Tibial nerve (tissue), 4 donors: ENCODE results near the gene ADGRL3. TPM values are rescaled to one million over a fixed set of nuclear protein-coding genes. Genes with fewer than 3 reads are reported as not detected.

Experiments used
- DNase-seq, 2 donors: peaks; one replicate each; pipeline ENCODE4 v3.0.0-alpha.2; 2019; ENCODE audit warnings: low spot score in 2 of 2
- H3K27ac ChIP-seq, 4 donors: fragments of 200-600 bp; sonication (generic) in 3 of 4; one replicate each; pipeline ENCODE4 v1.5.1; 2017 to 2019; ENCODE audit warnings: mild to moderate bottlenecking in 1 of 4
- H3K27me3 ChIP-seq, 2 donors: fragments of 200-600 bp; sonication (generic) in 1 of 2; one replicate each; pipeline versions ENCODE4 v1.5.1 to v1.6.0; 2017 to 2019
- H3K36me3 ChIP-seq, 3 donors: fragments of 200-600 bp; sonication (generic); one replicate each; pipeline ENCODE4 v1.5.1; 2018 to 2019
- H3K4me1 ChIP-seq, 4 donors: fragments of 200-600 bp; sonication (generic) in 3 of 4; one replicate each; pipeline ENCODE4 v1.5.1; 2017 to 2019
- H3K4me3 ChIP-seq, 4 donors: fragments of 200-600 bp; sonication (generic) in 3 of 4; one replicate each; pipeline ENCODE4 v1.5.1; 2017 to 2019; ENCODE audit warnings: mild to moderate bottlenecking in 1 of 4, moderate library complexity in 1 of 4
- H3K9me3 ChIP-seq, 4 donors: fragments of 200-600 bp; sonication (generic) in 3 of 4; one replicate each; pipeline ENCODE4 v1.5.1; 2017 to 2019
- EP300 ChIP-seq, 2 donors: sonication (generic); formaldehyde crosslinking; IDR thresholded peaks; one replicate each; pipeline ENCODE4 v1.6.1; 2017; ENCODE audit warnings: antibody characterized with exemption in 2 of 2, mild to moderate bottlenecking in 1 of 2
- POLR2A ChIP-seq, 2 donors: fragments of 450-650 bp; IDR thresholded peaks; one replicate each; pipeline ENCODE4 v1.6.1; 2017; ENCODE audit warnings: antibody characterized with exemption in 2 of 2, mild to moderate bottlenecking in 2 of 2, moderate library complexity in 2 of 2
- WGBS, 2 donors: methylation state at CpG; one replicate each; pipeline ENCODE4 v1.1.5; 2018; 5-methylcytosine and 5-hydroxymethylcytosine counted together
- total RNA-seq, 4 donors: library from RNA; depleted of rRNA; stranded (reverse); fragments of >200 nt; gene quantifications; one replicate each; pipeline ENCODE4 v1.1.0, GENCODE V29; 2016
- TF ChIP-seq, protein P1 (sequence below), 5 experiments: fragments of 200-600 bp in 3 of 5; fragments of 450-650 bp in 2 of 5; sonication (generic) in 3 of 5; IDR thresholded peaks; one replicate each; pipeline ENCODE4 v1.5.1; 2016 to 2019; ENCODE audit warnings: antibody characterized with exemption in 5 of 5, mild to moderate bottlenecking in 3 of 5, moderate library complexity in 2 of 5

ADGRL3 gene
- total RNA-seq, 4 donors from 2014 or later = 20.1 to 51.3 (median 28.2) TPM

DNA sequence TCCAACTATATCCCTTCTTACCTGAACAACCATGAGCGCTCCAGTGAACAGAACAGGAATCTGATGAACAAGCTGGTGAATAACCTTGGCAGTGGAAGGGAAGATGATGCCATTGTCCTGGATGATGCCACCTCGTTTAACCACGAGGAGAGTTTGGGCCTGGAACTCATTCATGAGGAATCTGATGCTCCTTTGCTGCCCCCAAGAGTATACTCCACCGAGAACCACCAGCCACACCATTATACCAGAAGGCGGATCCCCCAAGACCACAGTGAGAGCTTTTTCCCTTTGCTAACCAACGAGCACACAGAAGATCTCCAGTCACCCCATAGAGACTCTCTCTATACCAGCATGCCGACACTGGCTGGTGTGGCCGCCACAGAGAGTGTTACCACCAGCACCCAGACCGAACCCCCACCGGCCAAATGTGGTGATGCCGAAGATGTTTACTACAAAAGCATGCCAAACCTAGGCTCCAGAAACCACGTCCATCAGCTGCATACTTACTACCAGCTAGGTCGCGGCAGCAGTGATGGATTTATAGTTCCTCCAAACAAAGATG is 870.2 kb downstream of the ADGRL3 start:
- WGBS, 2 donors = 91 to 96% methylated on average over 14 of the region's 14 CpGs
- no peaks in the 10 kb centered on the region for H3K4me1 ChIP-seq
- H3K9me3 ChIP-seq = no peaks in the 10 kb centered on the region
- H3K36me3 ChIP-seq = peaks cover 0 to 5% (median 0%) of the 10 kb centered on the region in 3 donors
- no peak for DNase-seq
- TF ChIP-seq EP300 (IDR thresholded peaks at IDR 0.05) = no peak
- no peak for TF ChIP-seq POLR2A (IDR thresholded peaks at IDR 0.05)
- TF ChIP-seq, protein P1, sequence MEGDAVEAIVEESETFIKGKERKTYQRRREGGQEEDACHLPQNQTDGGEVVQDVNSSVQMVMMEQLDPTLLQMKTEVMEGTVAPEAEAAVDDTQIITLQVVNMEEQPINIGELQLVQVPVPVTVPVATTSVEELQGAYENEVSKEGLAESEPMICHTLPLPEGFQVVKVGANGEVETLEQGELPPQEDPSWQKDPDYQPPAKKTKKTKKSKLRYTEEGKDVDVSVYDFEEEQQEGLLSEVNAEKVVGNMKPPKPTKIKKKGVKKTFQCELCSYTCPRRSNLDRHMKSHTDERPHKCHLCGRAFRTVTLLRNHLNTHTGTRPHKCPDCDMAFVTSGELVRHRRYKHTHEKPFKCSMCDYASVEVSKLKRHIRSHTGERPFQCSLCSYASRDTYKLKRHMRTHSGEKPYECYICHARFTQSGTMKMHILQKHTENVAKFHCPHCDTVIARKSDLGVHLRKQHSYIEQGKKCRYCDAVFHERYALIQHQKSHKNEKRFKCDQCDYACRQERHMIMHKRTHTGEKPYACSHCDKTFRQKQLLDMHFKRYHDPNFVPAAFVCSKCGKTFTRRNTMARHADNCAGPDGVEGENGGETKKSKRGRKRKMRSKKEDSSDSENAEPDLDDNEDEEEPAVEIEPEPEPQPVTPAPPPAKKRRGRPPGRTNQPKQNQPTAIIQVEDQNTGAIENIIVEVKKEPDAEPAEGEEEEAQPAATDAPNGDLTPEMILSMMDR (IDR thresholded peaks at IDR 0.05) = no peak
- no peak overlapping the region for H3K4me3 ChIP-seq
- H3K27me3 ChIP-seq = no peaks in the 10 kb centered on the region
- H3K27ac ChIP-seq = no peak overlapping the region

DNA sequence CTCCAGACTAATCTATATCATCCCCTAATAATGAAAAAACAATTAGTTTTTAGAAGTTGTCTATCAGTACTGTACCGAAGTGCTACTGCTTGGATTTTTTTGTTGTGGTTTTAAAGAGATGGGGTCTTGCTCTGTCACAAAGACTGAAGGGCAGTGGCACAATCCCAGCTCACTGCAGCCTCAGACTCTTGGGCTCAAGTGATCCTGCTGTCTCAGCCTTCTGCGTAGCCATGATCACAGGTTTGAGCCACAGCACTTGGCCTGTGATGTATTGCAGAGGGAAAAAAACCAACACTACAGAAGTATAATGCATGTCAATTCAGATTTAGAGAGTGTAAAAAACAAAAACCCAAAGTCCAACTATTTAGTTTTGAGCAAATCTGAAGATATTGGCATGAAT is 875.0 kb downstream of the ADGRL3 start:
- Histone ChIP-seq H3K4me3 (no peak overlapping the region), H3K27me3 (no peaks in the 10 kb centered on the region), H3K4me1 (no peaks in the 10 kb centered on the region), H3K27ac (no peak overlapping the region), H3K36me3 (peaks cover 0 to 5% (median 0%) of the 10 kb centered on the region in 3 donors), H3K9me3 (no peaks in the 10 kb centered on the region)
- 89 to 93% methylated on average over 2 of the region's 2 CpGs for WGBS, 2 donors
- TF ChIP-seq, protein P1 (IDR thresholded peaks at IDR 0.05) = no peak
- no peak for TF ChIP-seq POLR2A (IDR thresholded peaks at IDR 0.05)
- no peak for TF ChIP-seq EP300 (IDR thresholded peaks at IDR 0.05)
- no peak for DNase-seq

DNA sequence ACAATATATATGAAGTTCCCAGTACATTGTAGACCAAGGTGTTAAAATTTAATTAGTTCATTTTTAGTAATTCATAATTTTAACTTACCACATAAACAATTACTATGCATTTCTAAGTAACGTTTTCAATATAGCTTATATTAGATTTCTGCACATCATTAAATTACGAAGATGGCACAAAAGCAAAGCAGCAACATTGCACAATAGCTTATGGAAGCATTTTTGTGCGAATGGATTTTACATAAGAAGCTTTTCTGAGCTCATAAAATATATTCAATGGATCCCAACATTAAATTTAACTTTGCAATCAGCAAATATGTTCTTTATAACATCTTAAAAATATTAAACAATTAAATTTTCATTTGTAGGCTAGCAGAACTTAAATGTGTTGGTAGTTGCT is 875.4 kb downstream of the ADGRL3 start:
- Histone ChIP-seq H3K4me3 (no peak overlapping the region), H3K36me3 (peaks cover 0 to 4% (median 0%) of the 10 kb centered on the region in 3 donors), H3K27me3 (no peaks in the 10 kb centered on the region), H3K9me3 (no peaks in the 10 kb centered on the region), H3K27ac (no peak overlapping the region), H3K4me1 (no peaks in the 10 kb centered on the region)
- TF ChIP-seq, protein P1 (IDR thresholded peaks at IDR 0.05) = no peak
- TF ChIP-seq POLR2A (IDR thresholded peaks at IDR 0.05) (no peak), EP300 (IDR thresholded peaks at IDR 0.05) (no peak)
- DNase-seq = no peak
- WGBS, 2 donors = 79 to 83% methylated on average over 3 of the region's 3 CpGs

DNA sequence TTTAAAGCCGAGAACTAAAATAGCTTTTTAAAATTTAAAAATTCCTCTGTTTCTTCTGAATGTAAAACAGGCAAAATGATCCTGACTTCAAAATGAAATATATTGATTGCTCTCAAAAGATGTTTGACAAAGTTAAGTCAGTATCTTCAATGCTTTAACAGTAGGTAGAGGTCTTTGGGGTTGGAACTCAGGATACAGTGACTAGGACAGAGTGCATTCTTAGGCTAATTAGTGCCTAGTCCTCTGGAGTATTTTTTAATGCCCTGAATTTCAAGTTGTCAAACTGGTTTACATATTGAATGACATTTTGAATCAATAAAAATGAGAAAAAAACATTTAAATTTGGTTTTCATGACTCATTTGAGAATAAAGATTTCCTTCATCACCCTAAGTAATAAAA is 877.3 kb downstream of the ADGRL3 start:
- no peaks in the 10 kb centered on the region for H3K36me3 ChIP-seq
- TF ChIP-seq, protein P1 (IDR thresholded peaks at IDR 0.05) = no peak
- no peak for TF ChIP-seq POLR2A (IDR thresholded peaks at IDR 0.05)
- TF ChIP-seq EP300 (IDR thresholded peaks at IDR 0.05) = no peak
- no peaks in the 10 kb centered on the region for H3K9me3 ChIP-seq
- 83% methylated on average over 1 of the region's 1 CpG for WGBS, 2 donors
- H3K27ac ChIP-seq = no peak overlapping the region
- no peak overlapping the region for H3K4me3 ChIP-seq
- DNase-seq = no peak
- H3K4me1 ChIP-seq = no peaks in the 10 kb centered on the region
- no peaks in the 10 kb centered on the region for H3K27me3 ChIP-seq

DNA sequence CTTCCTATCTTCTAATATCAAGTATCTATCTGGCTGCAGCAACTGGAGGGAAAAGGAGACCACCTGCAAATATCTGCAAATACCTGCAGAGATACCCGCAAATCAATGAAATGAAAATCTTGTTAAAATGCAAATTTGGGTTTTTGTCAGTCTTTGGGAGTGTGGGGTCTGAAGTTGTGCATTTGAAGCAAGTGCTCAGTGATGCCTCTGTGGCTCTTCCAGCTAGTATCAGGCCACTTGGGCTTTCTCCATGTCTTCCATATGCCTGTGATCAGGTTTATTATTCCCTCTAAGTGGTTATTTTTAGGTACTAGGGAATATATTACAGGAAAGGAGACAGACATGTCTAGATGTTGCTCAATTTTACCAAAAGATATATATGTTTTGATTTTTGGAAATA is 880.3 kb downstream of the ADGRL3 start:
- no peaks in the 10 kb centered on the region for H3K36me3 ChIP-seq
- H3K27ac ChIP-seq = no peak overlapping the region
- no peaks in the 10 kb centered on the region for H3K27me3 ChIP-seq
- H3K4me3 ChIP-seq = no peak overlapping the region
- no peaks in the 10 kb centered on the region for H3K9me3 ChIP-seq
- no peak for DNase-seq
- TF ChIP-seq POLR2A (IDR thresholded peaks at IDR 0.05) = no peak
- TF ChIP-seq, protein P1 (IDR thresholded peaks at IDR 0.05) = no peak
- no peak for TF ChIP-seq EP300 (IDR thresholded peaks at IDR 0.05)
- no peaks in the 10 kb centered on the region for H3K4me1 ChIP-seq
- WGBS, 2 donors = 9 to 35% methylated on average over 1 of the region's 1 CpG
